ENCODE results near the gene ECM2. TPM values are rescaled to one million over a fixed set of nuclear protein-coding genes. Genes with fewer than 3 reads are reported as not detected.

The ECM2 gene
- total RNA-seq, 4 donors from 2014 or later: 9.6 to 20.1 (median 12.1) TPM

GRCh38 chr9:92504881-92505280, 30.9 kb downstream of the ECM2 start:
- Histone ChIP-seq H3K27me3 (no peaks in the 10 kb centered on the region), H3K36me3 (no peaks in the 10 kb centered on the region), H3K27ac (peak overlapping the region in 1 of 4 donors; percentile 34), H3K4me1 (peaks cover 0 to 7% (median 0%) of the 10 kb centered on the region in 4 donors), H3K9me3 (no peaks in the 10 kb centered on the region), H3K4me3 (no peak overlapping the region)
- TF ChIP-seq POLR2A (IDR thresholded peaks at IDR 0.05): no peak
- no peak for TF ChIP-seq CTCF (IDR thresholded peaks at IDR 0.05)
- DNase-seq: no peak

- DNase-seq: no peak
These were observed 32.6 kb downstream of the ECM2 start for GRCh38 chr9:92503156-92503555.

GRCh38 chr9:92501671-92502393, 34.0 kb downstream of the ECM2 start:
- no peaks in the 10 kb centered on the region for H3K4me1 ChIP-seq
- H3K36me3 ChIP-seq: no peaks in the 10 kb centered on the region
- H3K27me3 ChIP-seq: no peaks in the 10 kb centered on the region
- H3K9me3 ChIP-seq: no peaks in the 10 kb centered on the region
- H3K27ac ChIP-seq: peak overlapping the region in 1 of 4 donors; percentile 72
- DNase-seq: peak in 1 of 3 donors; percentile 63
- TF ChIP-seq POLR2A (IDR thresholded peaks at IDR 0.05) (no peak), CTCF (IDR thresholded peaks at IDR 0.05) (peak in 4 of 6 experiments; percentile 19 to 67 (median 62))
- no peak overlapping the region for H3K4me3 ChIP-seq

More at GRCh38 chr9:92503156-92503555, 32.6 kb downstream of the ECM2 start:
- H3K27me3 ChIP-seq: no peaks in the 10 kb centered on the region
- no peaks in the 10 kb centered on the region for H3K9me3 ChIP-seq
- H3K36me3 ChIP-seq: no peaks in the 10 kb centered on the region
- H3K27ac ChIP-seq: no peak overlapping the region
- peaks cover 0 to 7% (median 0%) of the 10 kb centered on the region in 4 donors for H3K4me1 ChIP-seq
- TF ChIP-seq POLR2A (IDR thresholded peaks at IDR 0.05): no peak
- TF ChIP-seq CTCF (IDR thresholded peaks at IDR 0.05): no peak
- H3K4me3 ChIP-seq: no peak overlapping the region

- no peaks in the 10 kb centered on the region for H3K4me1 ChIP-seq
These were observed 35.1 kb downstream of the ECM2 start for GRCh38 chr9:92500725-92501124.

GRCh38 chr9:92499701-92500100, 36.1 kb downstream of the ECM2 start:
- H3K36me3 ChIP-seq: no peaks in the 10 kb centered on the region
- TF ChIP-seq CTCF (IDR thresholded peaks at IDR 0.05) (no peak), POLR2A (IDR thresholded peaks at IDR 0.05) (no peak)

More at GRCh38 chr9:92500725-92501124, 35.1 kb downstream of the ECM2 start:
- Histone ChIP-seq H3K36me3 (no peaks in the 10 kb centered on the region), H3K27ac (peak overlapping the region in 1 of 4 donors; percentile 72), H3K9me3 (no peaks in the 10 kb centered on the region), H3K27me3 (no peaks in the 10 kb centered on the region), H3K4me3 (no peak overlapping the region)
- TF ChIP-seq POLR2A (IDR thresholded peaks at IDR 0.05) (no peak), CTCF (IDR thresholded peaks at IDR 0.05) (no peak)
- no peak for DNase-seq

More at GRCh38 chr9:92499701-92500100, 36.1 kb downstream of the ECM2 start:
- no peaks in the 10 kb centered on the region for H3K27me3 ChIP-seq
- H3K9me3 ChIP-seq: no peaks in the 10 kb centered on the region
- no peak overlapping the region for H3K4me3 ChIP-seq
- H3K27ac ChIP-seq: no peak overlapping the region
- H3K4me1 ChIP-seq: no peaks in the 10 kb centered on the region
- DNase-seq: no peak

All from Peyer's patch (tissue), 4 donors.